GOT3 (cell line): ENCODE results near the gene SNX32.
"Not testable (repeated sequence)": the region's sequence is repeated elsewhere in the genome, so short reads cannot be mapped to it uniquely, and the experiment has no call there.

Experiments
- DNase-seq: peaks from one replicate; lab custom pipeline; 2025; ENCODE audit warnings: mixed read lengths; lab: John Stamatoyannopoulos, UW

Gene SNX32

DNA sequence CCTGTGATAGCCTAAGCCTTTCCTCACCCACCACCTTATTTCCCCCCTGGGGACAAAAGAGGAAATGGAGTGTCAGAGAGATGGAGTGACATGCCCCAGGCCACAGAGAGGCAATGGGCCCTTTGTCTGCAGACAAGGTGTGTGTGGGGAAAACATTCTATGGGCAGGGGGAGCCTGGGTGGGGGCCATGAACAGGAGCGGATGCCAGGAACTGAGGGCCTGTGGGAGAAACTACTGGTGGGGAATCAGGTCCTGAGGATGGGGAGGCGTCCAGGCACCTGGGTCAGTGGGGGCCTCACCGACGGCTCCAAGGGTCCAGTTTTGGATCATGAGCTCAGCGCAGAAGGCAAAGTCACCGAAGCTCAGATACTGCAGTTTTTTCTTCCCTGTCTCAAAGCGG lies 51.5 kb downstream of the SNX32 start:
- no peak for DNase-seq

DNA sequence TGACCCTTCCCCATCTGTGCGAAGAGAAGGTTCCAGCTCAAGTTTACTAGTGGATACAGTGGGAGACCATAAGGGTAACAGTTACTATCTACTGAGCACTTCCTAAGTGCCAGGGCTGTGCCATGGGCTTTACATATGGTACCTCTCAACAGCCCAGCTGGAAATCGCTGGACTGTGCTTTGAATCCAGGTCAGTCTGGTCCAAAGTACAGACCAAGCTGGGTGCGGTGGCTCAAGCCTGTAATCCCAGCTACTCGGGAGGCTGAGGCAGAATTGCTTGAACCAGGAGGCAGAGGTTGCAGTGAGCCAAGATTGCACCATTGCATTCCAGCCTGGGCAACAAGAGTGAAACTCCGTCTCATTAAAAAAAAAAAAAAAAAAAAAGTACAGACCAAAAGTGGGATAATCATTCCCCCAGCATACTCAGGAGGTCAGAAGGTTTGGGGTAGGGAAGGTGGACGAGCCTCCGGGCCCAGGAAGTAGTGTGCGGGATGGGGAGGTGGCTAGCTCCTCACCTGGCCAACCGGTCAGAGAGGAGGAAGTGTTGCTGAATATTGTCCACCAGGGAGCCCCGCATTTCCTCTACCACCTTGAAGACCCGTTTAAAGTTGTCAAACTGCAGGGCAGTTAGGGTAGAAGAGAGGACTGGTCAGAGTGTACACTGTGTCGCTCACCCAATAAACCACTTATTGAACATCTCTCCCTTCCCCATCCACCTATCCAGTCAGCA lies 52.2 kb downstream of the SNX32 start:
- no peak for DNase-seq

- DNase-seq: no peak
These were observed 53.3 kb downstream of the SNX32 start for GRCh38 chr11:65886826-65887722.

DNA sequence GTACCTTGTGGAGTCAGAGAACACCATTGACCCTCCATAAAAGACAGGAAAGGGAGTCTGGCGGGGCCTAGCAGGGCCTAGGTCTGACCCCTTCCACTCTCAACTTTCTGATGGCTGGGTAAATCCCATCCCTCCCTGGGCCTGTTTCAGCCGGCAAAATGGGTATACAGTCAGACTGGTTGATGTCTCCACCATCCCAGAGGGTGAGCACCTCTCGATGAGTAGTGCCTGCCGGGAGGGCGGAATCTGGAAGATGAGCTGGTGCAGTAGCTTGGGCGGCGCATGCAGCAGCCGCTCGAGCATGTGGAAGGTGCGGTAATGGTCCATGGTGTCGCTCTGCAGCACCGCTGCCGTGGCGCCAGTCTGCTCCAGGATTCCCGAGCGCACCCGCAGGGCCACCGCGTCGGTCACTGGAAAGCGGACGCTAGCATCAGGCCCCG lies 54.0 kb downstream of the SNX32 start:
- no peak for DNase-seq

GRCh38 chr11:65888163-65888814 lies 54.5 kb downstream of the SNX32 start, which contains the start of gene FIBP:
Gene FIBP (minus strand): TSS chr11:65888471. CDS start chr11:65888418, 53 bp downstream.
- peak; percentile 74 for DNase-seq

- peak; percentile 84 for DNase-seq
These were observed 56.8 kb downstream of the SNX32 start, which contains the start of gene CCDC85B for GRCh38 chr11:65890324-65891218. Gene CCDC85B (plus strand): TSS chr11:65890673. CDS start chr11:65890784, 111 bp downstream.

- no peak for DNase-seq
These were observed 57.7 kb downstream of the SNX32 start for GRCh38 chr11:65891219-65892136.

GRCh38 chr11:65892137-65892540 lies 58.4 kb downstream of the SNX32 start:
- DNase-seq: not testable (repeated sequence)

GRCh38 chr11:65892661-65893317 lies 59.0 kb downstream of the SNX32 start:
- DNase-seq: no peak

DNA sequence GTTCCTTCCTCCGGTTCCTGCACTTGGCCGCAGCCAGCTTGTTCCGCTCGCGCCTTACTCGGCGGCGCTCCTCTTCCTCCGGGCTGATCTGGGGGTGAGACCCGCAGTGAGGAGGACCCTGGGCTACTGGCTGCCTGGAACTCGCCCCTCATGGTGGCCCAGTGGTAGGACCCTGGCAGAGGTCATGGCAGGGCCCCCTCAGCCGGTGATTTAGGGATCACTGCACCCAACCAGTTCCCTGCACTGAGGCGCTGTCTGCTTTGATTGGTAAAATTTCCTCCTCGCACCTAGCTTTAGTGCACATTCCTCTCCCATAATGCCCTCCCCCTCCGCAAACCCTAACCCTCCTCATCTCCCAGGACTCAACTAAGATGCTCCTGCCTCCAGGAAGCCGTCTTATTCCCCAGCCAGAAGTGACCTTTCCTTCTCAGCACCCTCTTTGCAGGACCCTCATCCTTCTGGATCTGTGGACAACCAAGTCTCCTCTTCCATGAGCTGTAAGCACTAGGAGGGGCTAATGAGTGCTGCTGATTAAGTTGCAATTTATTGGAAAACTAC lies 60.4 kb downstream of the SNX32 start:
- no peak for DNase-seq

DNA sequence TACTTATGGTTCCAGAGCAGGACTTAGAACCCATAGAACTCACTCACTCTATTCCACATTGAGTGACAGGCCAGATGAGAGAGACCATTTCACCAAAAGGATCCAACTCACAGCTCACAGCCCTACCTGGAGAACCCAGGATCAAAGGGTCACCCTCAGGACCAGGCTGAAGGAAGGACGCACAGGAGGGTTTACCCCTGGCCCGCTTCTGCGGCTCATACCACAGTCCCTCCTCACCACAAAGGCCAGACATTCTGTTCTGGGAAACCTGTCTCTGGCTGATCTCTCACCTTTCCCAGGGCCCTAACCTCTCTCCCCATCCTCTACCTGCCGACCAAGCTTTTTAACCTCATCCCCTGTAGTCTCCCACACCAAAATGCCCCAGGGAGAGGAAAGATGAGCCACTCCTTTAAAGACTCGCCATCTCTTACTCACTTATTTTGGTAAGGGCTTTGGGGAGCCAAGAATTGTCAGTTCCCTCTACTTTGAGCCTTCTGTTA lies 61.8 kb downstream of the SNX32 start:
- no peak for DNase-seq

DNA sequence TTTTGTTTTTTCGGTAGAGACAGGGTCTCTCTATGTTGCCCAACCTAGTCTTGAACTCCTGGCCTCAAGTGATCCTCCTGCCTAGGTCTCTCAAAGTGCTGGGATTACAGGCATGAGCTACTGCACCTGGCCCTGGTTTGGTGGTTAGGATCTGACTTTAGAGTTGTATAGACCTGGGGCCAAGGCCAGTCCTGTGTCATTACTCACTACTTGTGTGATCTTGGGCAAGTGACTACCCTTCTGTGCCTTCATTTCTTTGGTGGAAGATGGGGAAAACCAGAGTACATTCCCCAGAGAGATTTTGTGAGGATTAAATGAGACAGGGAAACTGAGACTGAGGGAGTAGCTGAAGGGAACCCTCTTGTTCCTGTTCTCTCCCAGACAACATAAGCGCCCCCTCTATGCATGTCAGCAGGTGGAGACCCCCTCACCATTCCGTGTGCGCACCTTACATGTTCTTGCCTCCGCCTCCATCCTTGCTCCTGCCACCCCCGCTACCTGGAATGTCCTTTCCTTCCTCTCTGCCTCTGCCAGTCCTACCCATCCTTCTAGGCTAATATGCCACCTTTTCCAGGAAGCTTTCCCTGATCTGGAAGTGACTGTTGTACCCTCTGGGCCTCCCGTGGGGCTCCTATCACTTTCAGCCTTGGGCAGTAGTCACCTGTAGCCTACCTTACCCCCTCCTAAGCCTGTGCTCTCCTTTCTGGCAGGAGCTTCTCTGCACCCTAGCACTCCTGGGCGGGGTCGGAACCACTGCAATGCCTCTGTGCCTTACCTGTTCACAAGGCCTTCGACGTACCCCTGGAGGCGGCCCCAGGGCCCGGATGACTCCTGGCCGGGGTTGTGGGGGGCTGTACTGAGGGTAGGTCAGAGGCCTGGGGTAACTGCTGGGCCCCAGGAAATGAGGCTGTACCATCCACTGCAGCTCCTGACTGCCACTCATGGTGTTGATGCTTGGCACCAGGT lies 62.6 kb downstream of the SNX32 start:
- no peak for DNase-seq

DNA sequence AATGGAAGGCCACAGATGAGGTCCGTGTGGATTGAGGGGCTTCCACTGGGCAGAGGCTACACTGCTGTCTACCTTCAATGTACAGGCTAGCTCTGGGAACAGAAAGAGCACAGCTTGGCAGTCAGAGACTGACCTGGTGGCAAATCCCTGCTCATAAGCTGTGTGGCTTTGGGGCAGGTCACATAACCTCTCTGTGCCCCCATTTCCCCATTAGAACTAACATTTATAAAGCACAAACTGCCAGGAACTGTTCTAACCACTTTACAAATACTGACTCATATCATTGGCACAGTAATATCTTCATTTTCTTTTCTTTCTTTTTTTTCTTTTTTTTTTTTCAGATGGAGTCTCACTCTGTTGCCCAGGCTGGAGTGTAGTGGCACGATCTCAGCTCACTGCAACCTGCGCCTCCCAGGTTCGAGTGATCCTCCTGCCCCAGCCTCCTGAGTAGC lies 63.3 kb downstream of the SNX32 start:
- DNase-seq: no peak

GRCh38 chr11:65898656-65899355 lies 65.0 kb downstream of the SNX32 start:
- no peak for DNase-seq

DNA sequence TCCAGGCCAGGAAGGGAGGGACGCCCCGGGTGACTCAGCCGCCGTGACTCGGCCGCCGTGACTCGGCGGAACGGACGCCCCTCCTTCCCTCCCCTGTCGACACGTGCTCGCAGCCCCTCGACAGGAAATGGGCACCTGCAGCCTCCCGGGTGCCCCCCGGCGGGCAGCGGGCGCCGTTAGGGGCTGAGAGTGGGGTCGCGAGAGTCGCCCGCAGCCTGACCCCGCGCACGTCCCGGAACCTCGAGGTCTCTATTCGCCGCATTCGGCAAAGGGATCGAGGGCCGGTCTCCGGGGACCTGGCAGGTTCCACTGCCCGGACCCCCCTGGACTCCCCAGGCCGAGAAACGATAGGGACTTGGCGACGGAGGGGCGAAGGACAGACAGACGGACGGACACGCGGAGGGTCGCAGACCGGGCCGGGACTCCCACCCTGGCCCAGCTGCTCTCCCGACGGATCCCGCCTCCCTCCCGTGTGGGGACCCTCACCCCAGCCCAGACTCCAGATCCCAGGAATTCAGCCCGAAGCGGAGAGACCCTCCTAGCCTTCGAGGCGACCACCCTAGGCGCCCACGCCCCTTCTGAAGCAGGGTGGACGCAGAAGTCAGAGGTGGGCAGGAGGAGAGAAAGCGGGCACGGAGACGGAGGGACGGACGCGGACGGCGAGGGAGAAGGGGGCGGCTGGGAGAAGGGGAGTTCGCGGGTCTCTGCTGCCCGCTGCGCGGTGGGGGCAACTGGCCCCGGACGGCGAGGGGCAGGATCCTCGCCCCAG lies 65.8 kb downstream of the SNX32 start:
- DNase-seq: no peak

- peak; percentile 55 for DNase-seq
These were observed 66.5 kb downstream of the SNX32 start, which contains the start of gene FOSL1 for GRCh38 chr11:65900125-65900898. Gene FOSL1 (minus strand): TSS chr11:65900388. CDS start chr11:65900339, 49 bp downstream.
